Measurements from ENCODE around the gene PSEN2.

Gene PSEN2

GRCh38 chr1:226886122-226886901 lies 15.9 kb downstream of the PSEN2 start:
- no peak for DNase-seq (ENCODE audit: low spot score)

- DNase-seq (ENCODE audit: low spot score), result no peak
Observed at GRCh38 chr1:226887006-226887405, 16.6 kb downstream of the PSEN2 start.

GRCh38 chr1:226888021-226888420 lies 17.6 kb downstream of the PSEN2 start:
- DNase-seq (ENCODE audit: low spot score), result no peak

- no peak for DNase-seq (ENCODE audit: low spot score)
Observed at GRCh38 chr1:226888816-226889215, 18.4 kb downstream of the PSEN2 start.

- no peak for DNase-seq (ENCODE audit: low spot score)
Observed at GRCh38 chr1:226889616-226890330, 19.4 kb downstream of the PSEN2 start.

- DNase-seq (ENCODE audit: low spot score), result no peak
Observed at GRCh38 chr1:226890331-226891108, 20.1 kb downstream of the PSEN2 start.

GRCh38 chr1:226891346-226891745 lies 20.9 kb downstream of the PSEN2 start:
- DNase-seq (ENCODE audit: low spot score), result no peak

- DNase-seq (ENCODE audit: low spot score), result no peak
Observed at GRCh38 chr1:226891846-226892523, 21.6 kb downstream of the PSEN2 start.

GRCh38 chr1:226892524-226892875 lies 22.1 kb downstream of the PSEN2 start:
- no peak for DNase-seq (ENCODE audit: low spot score)

- no peak for DNase-seq (ENCODE audit: low spot score)
Observed at GRCh38 chr1:226893936-226894335, 23.5 kb downstream of the PSEN2 start.

GRCh38 chr1:226894826-226895225 lies 24.4 kb downstream of the PSEN2 start:
- DNase-seq (ENCODE audit: low spot score), result no peak

GRCh38 chr1:226895644-226896043 lies 25.2 kb downstream of the PSEN2 start:
- DNase-seq (ENCODE audit: low spot score), result no peak

- DNase-seq (ENCODE audit: low spot score), result no peak
Observed at GRCh38 chr1:226898246-226898645, 27.8 kb downstream of the PSEN2 start.

- DNase-seq (ENCODE audit: low spot score), result no peak
Observed at GRCh38 chr1:226901421-226901820, 31.0 kb downstream of the PSEN2 start.

GRCh38 chr1:226902601-226903000 lies 32.2 kb downstream of the PSEN2 start:
- DNase-seq (ENCODE audit: low spot score), result no peak

GRCh38 chr1:226903819-226904716 lies 33.7 kb downstream of the PSEN2 start:
- DNase-seq (ENCODE audit: low spot score), result no peak

- no peak for DNase-seq (ENCODE audit: low spot score)
Observed at GRCh38 chr1:226904772-226905171, 34.4 kb downstream of the PSEN2 start.

GRCh38 chr1:226908419-226908818 lies 38.0 kb downstream of the PSEN2 start:
- DNase-seq (ENCODE audit: low spot score), result no peak

- DNase-seq (ENCODE audit: low spot score), result no peak
Observed at GRCh38 chr1:226908913-226909312, 38.5 kb downstream of the PSEN2 start.

- no peak for DNase-seq (ENCODE audit: low spot score)
Observed at GRCh38 chr1:226912587-226913176, 42.3 kb downstream of the PSEN2 start.

GRCh38 chr1:226915672-226915995 lies 45.2 kb downstream of the PSEN2 start:
- no peak for DNase-seq (ENCODE audit: low spot score)
